ENCODE results near the gene AFF1. TPM values are rescaled to one million over a fixed set of nuclear protein-coding genes. Genes with fewer than 3 reads are reported as not detected.

Gene AFF1
- total RNA-seq, 1 donor from 2014 or later: 89.3 TPM

- Mint-ChIP-seq H3K27me3 (no peaks in the 10 kb centered on the region), H3K4me3 (ENCODE audit: low read depth) (no peak overlapping the region), H3K27ac (peak overlapping the region; percentile 15), H3K9me3 (ENCODE audit: low read depth) (no peaks in the 10 kb centered on the region), H3K4me1 (ENCODE audit: low read depth) (peaks cover 19% of the 10 kb centered on the region), H3K36me3 (ENCODE audit: insufficient read depth) (peaks cover 12% of the 10 kb centered on the region)
- no peak for DNase-seq (ENCODE audit: low spot score, unreplicated experiment)
- no peak for TF ChIP-seq CTCF (IDR thresholded peaks at IDR 0.05; ENCODE audit: unreplicated experiment)
These were observed 170.5 kb downstream of the AFF1 start for GRCh38 chr4:87105101-87105845.

GRCh38 chr4:87108142-87108546 lies 173.3 kb downstream of the AFF1 start:
- Mint-ChIP-seq H3K27ac (peak overlapping the region; percentile 82), H3K4me3 (ENCODE audit: low read depth) (no peak overlapping the region), H3K36me3 (ENCODE audit: insufficient read depth) (peaks cover 10% of the 10 kb centered on the region), H3K27me3 (no peaks in the 10 kb centered on the region), H3K9me3 (ENCODE audit: low read depth) (no peaks in the 10 kb centered on the region), H3K4me1 (ENCODE audit: low read depth) (peaks cover 18% of the 10 kb centered on the region)
- no peak for TF ChIP-seq CTCF (IDR thresholded peaks at IDR 0.05; ENCODE audit: unreplicated experiment)
- DNase-seq (ENCODE audit: low spot score, unreplicated experiment): no peak

GRCh38 chr4:87109121-87109520 lies 174.3 kb downstream of the AFF1 start:
- no peak overlapping the region for H3K27ac Mint-ChIP-seq
- no peaks in the 10 kb centered on the region for H3K9me3 Mint-ChIP-seq (ENCODE audit: low read depth)
- no peak for DNase-seq (ENCODE audit: low spot score, unreplicated experiment)
- H3K36me3 Mint-ChIP-seq (ENCODE audit: insufficient read depth): peaks cover 11% of the 10 kb centered on the region
- TF ChIP-seq CTCF (IDR thresholded peaks at IDR 0.05; ENCODE audit: unreplicated experiment): no peak
- H3K4me3 Mint-ChIP-seq (ENCODE audit: low read depth): no peak overlapping the region
- peaks cover 14% of the 10 kb centered on the region for H3K4me1 Mint-ChIP-seq (ENCODE audit: low read depth)
- H3K27me3 Mint-ChIP-seq: no peaks in the 10 kb centered on the region

GRCh38 chr4:87109945-87110344 lies 175.1 kb downstream of the AFF1 start:
- H3K27me3 Mint-ChIP-seq: no peaks in the 10 kb centered on the region
- H3K9me3 Mint-ChIP-seq (ENCODE audit: low read depth): no peaks in the 10 kb centered on the region
- TF ChIP-seq CTCF (IDR thresholded peaks at IDR 0.05; ENCODE audit: unreplicated experiment): no peak
- peaks cover 18% of the 10 kb centered on the region for H3K36me3 Mint-ChIP-seq (ENCODE audit: insufficient read depth)
- no peak overlapping the region for H3K27ac Mint-ChIP-seq
- peaks cover 8% of the 10 kb centered on the region for H3K4me1 Mint-ChIP-seq (ENCODE audit: low read depth)
- no peak for DNase-seq (ENCODE audit: low spot score, unreplicated experiment)
- H3K4me3 Mint-ChIP-seq (ENCODE audit: low read depth): no peak overlapping the region

- Mint-ChIP-seq H3K27ac (no peak overlapping the region), H3K4me3 (ENCODE audit: low read depth) (no peak overlapping the region), H3K36me3 (ENCODE audit: insufficient read depth) (peaks cover 25% of the 10 kb centered on the region), H3K4me1 (ENCODE audit: low read depth) (no peaks in the 10 kb centered on the region), H3K27me3 (no peaks in the 10 kb centered on the region), H3K9me3 (ENCODE audit: low read depth) (no peaks in the 10 kb centered on the region)
- no peak for TF ChIP-seq CTCF (IDR thresholded peaks at IDR 0.05; ENCODE audit: unreplicated experiment)
- no peak for DNase-seq (ENCODE audit: low spot score, unreplicated experiment)
These were observed 177.3 kb downstream of the AFF1 start for GRCh38 chr4:87112063-87112462.

Measured in progenitor cell of endocrine pancreas (in vitro differentiated cells).